SK-N-SH (cell line): ENCODE results near the gene YKT6. TPM values are rescaled to one million over a fixed set of nuclear protein-coding genes. Genes with fewer than 3 reads are reported as not detected.
A peak's percentile ranks its signal among the peaks of the same experiment; 100 is the strongest.

Experiments used
- CTCF ChIA-PET: fragments of 300-600, 350-600 bp; formaldehyde crosslinking; extraction: SDS; loops from one replicate; lab custom pipeline; 2021; lab: Yijun Ruan, JAX
- POLR2A ChIA-PET: fragments of 350-600 bp; sonication (Branson Sonifier 250); formaldehyde crosslinking; extraction: SDS; loops from one replicate; lab custom pipeline; 2020; ENCODE audit warnings: antibody characterized with exemption, inconsistent platforms; lab: Yijun Ruan, JAX
- DNase-seq: peaks from one replicate; pipeline ENCODE4 v3.0.0; 2012
- H2AFZ ChIP-seq: fragments of 200-600 bp; sonication (generic); 2 replicates; pipeline ENCODE4 v1.8.1; 2016; ENCODE audit warnings: antibody characterized with exemption, mild to moderate bottlenecking, low read depth
- H3F3A ChIP-seq: fragments of 200-600 bp; sonication (generic); replicated peaks from 2 replicates; pipeline ENCODE3; 2016; ENCODE audit warnings: antibody characterized with exemption, mild to moderate bottlenecking; ENCODE audit not compliant: insufficient read depth
- H3K27ac ChIP-seq, 2 experiments: fragments of 200-500 bp in 1 of 2; fragments of 200-600 bp in 1 of 2; sonication (Bioruptor generic) in 1 of 2; sonication (generic), shearing (Covaris generic) in 1 of 2; 2 replicates each; pipeline versions ENCODE4 v1.5.1 to v1.6.1; 2014 to 2016; ENCODE audit warnings: low read depth in 2 of 2, inconsistent platforms in 1 of 2, low read length in 1 of 2, mild to moderate bottlenecking in 1 of 2, mixed read lengths in 1 of 2
- H3K27me3 ChIP-seq: fragments of 200-600 bp; sonication (generic), shearing (Covaris generic); 2 replicates; pipeline ENCODE4 v1.6.1; 2016; ENCODE audit warnings: mixed run types; ENCODE audit not compliant: insufficient read depth
- H3K36me3 ChIP-seq, 2 experiments: fragments of 200-500 bp in 1 of 2; fragments of 200-600 bp in 1 of 2; sonication (Bioruptor generic) in 1 of 2; sonication (generic) in 1 of 2; replicated peaks in 1 of 2; 2 replicates each; pipeline versions ENCODE3 to v1.5.1; 2014 to 2016; ENCODE audit warnings: low read length in 1 of 2, mild to moderate bottlenecking in 1 of 2; ENCODE audit not compliant: insufficient read depth in 2 of 2, control insufficient read depth in 1 of 2
- H3K4me1 ChIP-seq, 2 experiments: fragments of 200-500 bp in 1 of 2; fragments of 200-600 bp in 1 of 2; sonication (Bioruptor generic) in 1 of 2; sonication (generic), shearing (Covaris generic) in 1 of 2; 2 replicates each; pipeline versions ENCODE4 v1.5.1 to v1.6.1; 2014 to 2016; ENCODE audit warnings: low read depth in 1 of 2, low read length in 1 of 2, mixed run types in 1 of 2; ENCODE audit not compliant: insufficient read depth in 2 of 2, control insufficient read depth in 1 of 2
- H3K4me2 ChIP-seq: fragments of 200-600 bp; sonication (generic), shearing (Covaris generic); 2 replicates; pipeline ENCODE4 v1.6.1; 2017; ENCODE audit warnings: mixed run types
- H3K4me3 ChIP-seq, 2 experiments: fragments of 200-500 bp in 1 of 2; fragments of 200-600 bp in 1 of 2; sonication (Bioruptor generic) in 1 of 2; sonication (generic), shearing (Covaris generic) in 1 of 2; 2 replicates each; pipeline versions ENCODE4 v1.5.1 to v1.8.1; 2014 to 2016; ENCODE audit warnings: low read depth in 2 of 2, inconsistent platforms in 1 of 2, low read length in 1 of 2, mild to moderate bottlenecking in 1 of 2, mixed read lengths in 1 of 2, moderate library complexity in 1 of 2
- H3K79me2 ChIP-seq: fragments of 200-600 bp; sonication (generic); 2 replicates; pipeline ENCODE4 v1.8.1; 2017; ENCODE audit warnings: mild to moderate bottlenecking; ENCODE audit not compliant: insufficient read depth
- H3K9ac ChIP-seq: fragments of 200-600 bp; sonication (generic); 2 replicates; pipeline ENCODE4 v1.6.1; 2017; ENCODE audit warnings: mixed run types
- H3K9me2 ChIP-seq: fragments of 200-600 bp; sonication (generic); 2 replicates; pipeline ENCODE4 v1.6.1; 2017; ENCODE audit warnings: mixed run types
- H3K9me3 ChIP-seq: fragments of 200-600 bp; sonication (generic); 2 replicates; pipeline ENCODE4 v1.6.1; 2017; ENCODE audit warnings: mixed run types, mild to moderate bottlenecking, moderate library complexity
- H4K20me1 ChIP-seq: fragments of 200-600 bp; sonication (generic); 2 replicates; pipeline ENCODE4 v1.6.1; 2017; ENCODE audit warnings: mild to moderate bottlenecking, mixed run types; ENCODE audit not compliant: insufficient read depth
- CHD2 ChIP-seq: fragments of 150-350 bp; IDR thresholded peaks from 2 replicates; pipeline ENCODE4 v1.6.1; 2018; ENCODE audit warnings: low read length; ENCODE audit not compliant: partially characterized antibody
- CTCF ChIP-seq: fragments of 200-600 bp; sonication (generic); IDR thresholded peaks from 2 replicates; pipeline ENCODE4 v1.6.1; 2017; ENCODE audit warnings: antibody characterized with exemption, mild to moderate bottlenecking, moderate library complexity
- EP300 ChIP-seq, 2 experiments: IDR thresholded peaks; 2 replicates each; pipeline versions ENCODE4 v1.4.0 to v1.6.1; 2012; ENCODE audit warnings: borderline replicate concordance in 1 of 2, low read depth in 1 of 2, low read length in 1 of 2
- EZH2phosphoT487 ChIP-seq: fragments of 200-600 bp; sonication (generic); IDR thresholded peaks from 2 replicates; pipeline ENCODE4 v1.6.1; 2017; ENCODE audit warnings: low read depth, mixed run types, mild to moderate bottlenecking, antibody characterized with exemption, moderate library complexity, borderline replicate concordance
- FOSL2 ChIP-seq: IDR thresholded peaks from 2 replicates; pipeline ENCODE4 v1.4.0; 2012; ENCODE audit warnings: low read depth, mild to moderate bottlenecking, moderate library complexity, borderline replicate concordance
- FOXJ3 ChIP-seq: sonication (generic); formaldehyde crosslinking; IDR thresholded peaks from 2 replicates; pipeline ENCODE4 v1.5.1; 2020; ENCODE audit warnings: mild to moderate bottlenecking, missing genetic modification reagents
- PBX3 ChIP-seq: IDR thresholded peaks from 2 replicates; pipeline ENCODE4; 2012
- RAD21 ChIP-seq: IDR thresholded peaks from 2 replicates; pipeline ENCODE4 v1.6.1; 2012; ENCODE audit warnings: mild to moderate bottlenecking, low read length
- RCOR1 ChIP-seq: fragments of 150-350 bp; IDR thresholded peaks from 2 replicates; pipeline ENCODE4 v1.6.1; 2017; ENCODE audit warnings: antibody characterized with exemption, low read length
- REST ChIP-seq: IDR thresholded peaks from 2 replicates; pipeline ENCODE4 v1.6.1; 2012; ENCODE audit warnings: mild to moderate bottlenecking, low read depth, low read length, moderate library complexity
- RFX5 ChIP-seq: IDR thresholded peaks from 2 replicates; pipeline ENCODE4 v1.6.1; 2012; ENCODE audit warnings: mild to moderate bottlenecking, improper control_type of control experiment, low read length
- RXRA ChIP-seq: IDR thresholded peaks from 2 replicates; pipeline ENCODE4 v1.4.0; 2012; ENCODE audit warnings: low read depth, mild to moderate bottlenecking, borderline replicate concordance
- SMC3 ChIP-seq: IDR thresholded peaks from 2 replicates; pipeline ENCODE4 v1.6.1; 2012; ENCODE audit warnings: low read depth, low read length, improper control_type of control experiment
- TEAD4 ChIP-seq: IDR thresholded peaks from 2 replicates; pipeline ENCODE4 v1.4.0; 2012; ENCODE audit warnings: mild to moderate bottlenecking, borderline replicate concordance; ENCODE audit not compliant: insufficient read depth
- WGBS: methylation state at CpG from one replicate; pipeline ENCODE4 v1.1.6; 2017; ENCODE audit warnings: low lambda C conversion rate; 5-methylcytosine and 5-hydroxymethylcytosine counted together
- polyA plus RNA-seq, 3 experiments: library from polyadenylated mRNA; depleted of rRNA; stranded (reverse); fragments of >200 nt; gene quantifications; 2 replicates each; pipeline ENCODE4 v1.2.3, GENCODE V29; 2012
- TF ChIP-seq, protein P1 (sequence below): IDR thresholded peaks from 2 replicates; pipeline ENCODE4 v1.4.0; 2012; ENCODE audit warnings: low read depth, borderline replicate concordance

The YKT6 gene
- polyA plus RNA-seq, 1 of the 3 experiments (the other 2 are of a cell fraction), result 170 TPM

DNA sequence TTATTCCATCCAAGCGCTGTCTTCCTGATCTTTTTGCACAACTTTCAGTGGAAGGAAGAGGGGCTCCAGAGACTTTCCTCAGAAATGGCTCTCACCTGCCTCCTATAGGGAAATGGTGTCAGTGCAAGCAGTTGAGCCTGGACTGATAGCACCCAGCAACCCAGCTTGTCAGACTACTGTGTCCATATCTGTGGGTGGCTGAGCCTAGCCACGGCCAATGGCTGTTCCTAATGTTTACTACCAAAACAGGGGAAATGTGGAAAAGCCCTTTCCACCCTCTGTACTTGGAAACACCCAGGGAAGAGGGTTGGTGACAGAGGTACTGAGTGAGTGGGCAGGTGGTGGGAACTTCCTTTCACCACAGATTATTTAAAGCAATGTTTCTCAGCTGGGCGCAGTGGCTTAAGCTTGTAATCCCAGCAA lies 4.3 kb upstream of the YKT6 start:
- POLR2A ChIA-PET, result interaction anchor here (0.6 to 1.6 kb wide), 5 partner anchors 22 to 128 kb away, joined by 3 to 5 read pairs (median 3); partner anchors contain the start of gene POLD2
- 37% methylated on average over 3 of the region's 3 CpGs for WGBS
- peak; percentile 81 for DNase-seq

More for the DNA sequence above, 4.3 kb upstream of the YKT6 start:
- H3K27ac ChIP-seq, result no peak overlapping the region
- H3K9ac ChIP-seq, result no peak overlapping the region
- H3K36me3 ChIP-seq, result no peaks in the 10 kb centered on the region
- peaks cover 8% of the 10 kb centered on the region for H3F3A ChIP-seq
- peaks cover 6% of the 10 kb centered on the region; the same call in 1 of the 2 replicates for H3K27me3 ChIP-seq
- no peak overlapping the region for H3K4me2 ChIP-seq
- H3K9me3 ChIP-seq, result no peaks in the 10 kb centered on the region
- CTCF ChIA-PET, result interaction anchor here (0.6 to 4.6 kb wide), 54 partner anchors 10 to 395 kb away, joined by 3 to 68 read pairs (median 4); partner anchors contain the start of genes DBNL and PGAM2
- TF ChIP-seq TEAD4, result no peak
- TF ChIP-seq CHD2, result peak; percentile 63
- TF ChIP-seq PBX3, result no peak
- TF ChIP-seq SMC3, result peak; percentile 98
- peak; percentile 57; the same call in 1 of the 2 replicates for TF ChIP-seq RCOR1
- no peak for TF ChIP-seq EP300 (IDR thresholded peaks at IDR 0.05; ENCODE audit: borderline replicate concordance in 1 of 2, low read depth in 1 of 2, low read length in 1 of 2)
- TF ChIP-seq REST, result no peak
- peak; percentile 94 for TF ChIP-seq CTCF
- TF ChIP-seq FOXJ3 (CRISPR knock-in tag), result no peak
- TF ChIP-seq RXRA, result no peak
- peak; percentile 56; the same call in 1 of the 2 replicates for TF ChIP-seq RFX5
- TF ChIP-seq EZH2phosphoT487, result no peak
- TF ChIP-seq RAD21, result peak; percentile 97
- TF ChIP-seq FOSL2, result no peak
- TF ChIP-seq, protein P1, sequence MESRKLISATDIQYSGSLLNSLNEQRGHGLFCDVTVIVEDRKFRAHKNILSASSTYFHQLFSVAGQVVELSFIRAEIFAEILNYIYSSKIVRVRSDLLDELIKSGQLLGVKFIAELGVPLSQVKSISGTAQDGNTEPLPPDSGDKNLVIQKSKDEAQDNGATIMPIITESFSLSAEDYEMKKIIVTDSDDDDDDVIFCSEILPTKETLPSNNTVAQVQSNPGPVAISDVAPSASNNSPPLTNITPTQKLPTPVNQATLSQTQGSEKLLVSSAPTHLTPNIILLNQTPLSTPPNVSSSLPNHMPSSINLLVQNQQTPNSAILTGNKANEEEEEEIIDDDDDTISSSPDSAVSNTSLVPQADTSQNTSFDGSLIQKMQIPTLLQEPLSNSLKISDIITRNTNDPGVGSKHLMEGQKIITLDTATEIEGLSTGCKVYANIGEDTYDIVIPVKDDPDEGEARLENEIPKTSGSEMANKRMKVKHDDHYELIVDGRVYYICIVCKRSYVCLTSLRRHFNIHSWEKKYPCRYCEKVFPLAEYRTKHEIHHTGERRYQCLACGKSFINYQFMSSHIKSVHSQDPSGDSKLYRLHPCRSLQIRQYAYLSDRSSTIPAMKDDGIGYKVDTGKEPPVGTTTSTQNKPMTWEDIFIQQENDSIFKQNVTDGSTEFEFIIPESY, result no peak
- TF ChIP-seq, all 33 proteins: peak for 6
- H3K9me2 ChIP-seq, result no peaks in the 10 kb centered on the region
- H3K4me3 ChIP-seq, result no peak overlapping the region
- H2AFZ ChIP-seq, result peak overlapping the region; percentile 23; the same call in 1 of the 2 replicates
- peaks cover 8% of the 10 kb centered on the region for H3K79me2 ChIP-seq
- peaks cover under 1% of the 10 kb centered on the region; the same call in 1 of the 2 replicates for H4K20me1 ChIP-seq
- no peaks in the 10 kb centered on the region for H3K4me1 ChIP-seq
